Measurements from ENCODE around the gene SPTB. TPM values are rescaled to one million over a fixed set of nuclear protein-coding genes. Genes with fewer than 3 reads are reported as not detected.

The SPTB gene
- total RNA-seq, 4 donors from 2014 or later = 0.17 to 7.5 (median 1.1) TPM

DNA sequence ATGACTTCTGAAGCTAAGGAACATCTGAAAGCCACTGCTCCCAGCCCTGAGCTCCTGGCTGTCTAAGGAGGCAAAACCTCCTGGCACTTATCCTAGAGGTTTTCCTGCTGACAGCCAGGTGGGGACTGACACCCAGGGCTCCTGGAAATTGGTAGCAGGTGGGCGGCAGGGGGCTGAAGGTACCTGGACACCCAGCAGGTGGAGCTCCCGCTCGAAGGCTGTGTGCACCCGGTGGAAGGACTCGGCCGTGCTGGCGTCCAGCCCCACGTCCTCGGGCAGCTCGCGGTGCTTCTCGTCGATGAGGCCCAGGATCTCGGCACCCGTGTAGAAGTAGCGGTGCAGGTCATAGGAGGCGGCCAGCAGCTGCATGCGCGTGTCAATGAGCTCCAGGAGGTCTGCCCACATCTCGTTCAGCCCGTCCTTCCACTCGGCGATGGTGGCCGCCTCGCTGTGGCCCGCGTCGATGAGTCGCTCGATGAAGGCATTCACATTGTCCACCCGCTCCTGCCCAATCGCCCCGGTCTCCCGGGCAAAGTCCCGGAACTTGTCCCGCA is 107.2 kb downstream of the SPTB start:
- TF ChIP-seq, protein P1, sequence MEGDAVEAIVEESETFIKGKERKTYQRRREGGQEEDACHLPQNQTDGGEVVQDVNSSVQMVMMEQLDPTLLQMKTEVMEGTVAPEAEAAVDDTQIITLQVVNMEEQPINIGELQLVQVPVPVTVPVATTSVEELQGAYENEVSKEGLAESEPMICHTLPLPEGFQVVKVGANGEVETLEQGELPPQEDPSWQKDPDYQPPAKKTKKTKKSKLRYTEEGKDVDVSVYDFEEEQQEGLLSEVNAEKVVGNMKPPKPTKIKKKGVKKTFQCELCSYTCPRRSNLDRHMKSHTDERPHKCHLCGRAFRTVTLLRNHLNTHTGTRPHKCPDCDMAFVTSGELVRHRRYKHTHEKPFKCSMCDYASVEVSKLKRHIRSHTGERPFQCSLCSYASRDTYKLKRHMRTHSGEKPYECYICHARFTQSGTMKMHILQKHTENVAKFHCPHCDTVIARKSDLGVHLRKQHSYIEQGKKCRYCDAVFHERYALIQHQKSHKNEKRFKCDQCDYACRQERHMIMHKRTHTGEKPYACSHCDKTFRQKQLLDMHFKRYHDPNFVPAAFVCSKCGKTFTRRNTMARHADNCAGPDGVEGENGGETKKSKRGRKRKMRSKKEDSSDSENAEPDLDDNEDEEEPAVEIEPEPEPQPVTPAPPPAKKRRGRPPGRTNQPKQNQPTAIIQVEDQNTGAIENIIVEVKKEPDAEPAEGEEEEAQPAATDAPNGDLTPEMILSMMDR (IDR thresholded peaks at IDR 0.05; ENCODE audit: low read depth) = no peak

DNA sequence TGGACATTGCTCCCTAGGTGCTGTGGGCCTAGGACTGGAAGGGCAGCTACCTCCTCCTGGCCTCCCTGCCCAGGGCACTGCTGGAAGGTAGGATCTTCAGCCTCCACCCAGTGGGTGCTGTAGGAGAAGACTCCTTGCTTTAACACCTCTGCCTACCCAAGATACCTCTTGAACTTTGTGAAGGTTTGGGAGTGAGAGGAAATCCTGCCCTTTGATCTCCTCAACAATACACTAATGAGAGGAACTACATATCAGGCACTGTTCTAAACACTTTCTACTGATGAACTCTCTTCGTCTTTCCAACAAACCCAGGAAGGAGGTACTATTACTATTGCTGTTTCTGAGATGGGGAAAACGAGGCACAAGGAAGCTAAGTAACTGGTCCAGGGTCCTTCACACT is 108.5 kb downstream of the SPTB start:
- TF ChIP-seq, protein P1 (IDR thresholded peaks at IDR 0.05; ENCODE audit: low read depth) = no peak

DNA sequence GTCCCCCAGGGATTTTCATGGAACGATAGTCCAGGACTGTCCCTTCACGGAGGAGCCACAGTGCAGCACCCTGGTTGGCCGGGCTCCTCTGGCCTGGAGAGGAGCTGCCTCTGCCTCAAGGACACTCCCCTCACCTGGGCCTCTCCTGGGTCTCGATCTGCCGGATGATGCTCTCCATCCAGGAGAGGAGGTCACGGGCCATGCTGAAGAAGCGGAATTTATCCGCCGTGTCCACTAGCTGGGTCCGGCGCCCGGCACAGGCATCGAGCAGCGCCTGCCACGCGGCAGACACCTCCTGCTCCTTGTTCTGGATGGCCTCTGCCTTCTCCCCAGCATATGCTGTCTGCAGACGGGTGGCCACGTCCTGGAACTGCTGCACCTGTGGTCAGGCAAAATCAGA is 109.0 kb downstream of the SPTB start:
- TF ChIP-seq, protein P1 (IDR thresholded peaks at IDR 0.05; ENCODE audit: low read depth) = no peak

DNA sequence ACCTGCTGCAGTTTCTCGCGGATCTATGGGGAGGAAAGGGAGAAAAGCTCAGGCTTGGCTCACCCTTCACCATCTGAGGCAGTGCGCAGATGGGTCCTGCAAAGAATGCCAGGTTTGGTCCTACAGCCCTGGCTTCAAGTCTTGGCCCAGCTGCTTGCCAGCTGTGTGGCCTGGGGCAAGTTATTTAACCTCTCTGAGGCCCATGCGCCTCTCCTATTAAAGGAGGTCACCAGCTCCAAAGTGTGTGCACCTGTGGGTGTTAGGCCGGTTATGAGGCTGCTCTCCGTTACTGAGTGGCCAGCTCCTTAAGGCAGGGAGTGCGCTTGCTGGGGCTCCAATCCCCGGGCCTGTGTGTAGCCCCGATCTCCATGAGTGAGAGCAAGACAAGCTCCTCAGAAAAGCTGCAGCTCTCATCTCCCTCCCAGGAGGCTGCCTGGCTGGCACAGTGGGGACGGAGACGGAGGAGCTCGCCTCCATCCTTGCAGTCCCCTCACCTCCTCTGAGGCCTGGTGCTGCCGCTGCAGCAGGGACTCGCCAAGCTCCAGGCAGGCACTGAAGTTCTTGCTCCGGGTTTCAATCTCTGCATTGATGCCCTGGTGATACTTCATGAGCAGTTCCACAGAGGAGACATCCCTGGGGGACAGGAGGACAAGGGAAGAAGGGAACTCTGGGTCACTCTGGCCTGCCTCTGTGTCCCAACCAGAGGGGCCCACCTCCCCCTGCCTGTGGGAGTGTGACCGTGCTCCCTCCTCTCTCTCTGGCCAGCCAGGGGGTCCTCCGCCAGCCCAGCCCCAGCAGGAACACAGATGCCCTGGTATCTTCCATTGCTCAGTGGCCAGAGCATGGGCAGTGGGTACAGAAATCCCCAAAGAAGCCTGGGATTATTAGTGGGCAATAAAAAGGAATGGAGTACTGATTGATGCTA is 110.3 kb downstream of the SPTB start:
- TF ChIP-seq, protein P1 (IDR thresholded peaks at IDR 0.05; ENCODE audit: low read depth) = no peak

DNA sequence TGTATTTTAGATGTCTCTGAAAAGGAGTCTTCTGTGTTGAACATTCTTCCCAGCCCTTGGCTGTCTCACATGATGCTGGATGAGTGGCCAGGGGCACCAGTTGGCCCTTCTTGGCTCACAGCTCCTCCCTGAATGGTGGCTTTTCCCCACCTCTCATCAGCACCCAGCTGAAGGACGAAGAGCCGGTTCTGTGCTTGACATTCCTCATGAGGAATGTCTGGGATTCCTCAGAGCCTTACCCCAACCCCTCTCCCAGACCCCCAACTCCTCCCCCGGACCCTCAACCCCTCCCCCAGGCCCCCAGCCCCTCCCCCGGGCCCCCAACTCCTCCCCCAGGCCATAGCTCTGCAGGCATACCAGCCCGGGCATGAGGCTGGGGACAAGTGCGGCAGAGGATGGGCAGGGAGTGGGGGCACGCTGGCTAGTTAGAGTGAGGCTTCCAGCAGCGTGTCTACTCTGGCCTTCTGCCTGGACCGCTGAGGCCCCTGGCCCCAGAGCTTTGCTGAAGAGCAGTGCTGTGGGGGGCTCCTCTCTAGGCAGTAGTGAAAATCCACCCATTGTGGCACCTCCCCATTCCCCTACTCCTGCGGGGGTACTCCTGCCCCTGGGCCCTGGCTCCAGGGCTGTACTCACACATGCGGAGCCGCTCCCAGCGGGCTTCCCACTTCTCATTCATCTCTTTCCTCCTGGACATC is 111.2 kb downstream of the SPTB start:
- TF ChIP-seq, protein P1 (IDR thresholded peaks at IDR 0.05; ENCODE audit: low read depth) = no peak

DNA sequence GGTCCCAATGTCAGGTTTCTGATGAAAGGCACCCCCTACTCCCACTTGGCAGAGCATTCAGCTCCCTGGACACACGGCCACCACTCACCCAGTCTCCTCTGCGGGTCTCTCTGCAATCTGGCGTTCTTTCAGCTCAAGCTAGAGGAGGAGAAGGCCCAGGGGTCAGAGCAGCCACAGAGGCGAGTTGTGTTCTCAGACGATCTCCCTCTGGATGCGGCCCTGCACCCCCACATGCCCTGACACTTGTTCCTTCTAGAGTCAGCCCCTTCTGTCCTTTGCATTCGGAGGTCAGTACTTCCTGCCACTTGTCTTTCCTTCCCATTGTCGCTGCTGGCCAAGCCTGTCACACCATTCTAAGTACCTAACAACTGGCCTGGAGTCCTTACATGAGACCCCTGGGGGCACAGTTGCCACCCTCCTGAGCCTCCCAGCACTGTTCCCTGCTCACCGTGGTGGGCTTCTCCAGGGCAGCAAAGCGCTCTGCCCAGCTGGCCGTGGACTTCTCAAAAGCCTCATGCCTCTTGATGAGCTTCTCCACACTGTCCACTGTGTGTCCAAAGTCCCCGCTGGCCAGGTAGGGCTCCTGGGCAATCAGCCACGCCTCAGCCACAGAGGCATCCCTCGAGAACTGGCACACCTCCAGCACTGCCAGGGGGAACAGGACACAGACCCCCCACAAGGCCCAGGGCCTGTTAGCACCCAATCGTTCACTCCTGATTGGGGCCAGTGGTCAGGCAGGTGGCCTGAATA is 112.3 kb downstream of the SPTB start:
- TF ChIP-seq, protein P1 (IDR thresholded peaks at IDR 0.05; ENCODE audit: low read depth) = no peak

Measured in subcutaneous adipose tissue (tissue), 4 donors.